ENCODE data around the gene CENPB. TPM values are rescaled to one million over a fixed set of nuclear protein-coding genes. Genes with fewer than 3 reads are reported as not detected.

CENPB gene
- total RNA-seq, 4 donors from 2014 or later = 72.8 to 109 (median 100) TPM

- no peaks in the 10 kb centered on the region for H3K9me3 ChIP-seq
- WGBS, 2 donors = 1 to 2% methylated on average over 18 to 20 of the region's 21 CpGs
- H3K27ac ChIP-seq = peak overlapping the region; percentile 73 to 91 (median 84)
- DNase-seq (ENCODE audit: low spot score in 2 of 2) = no peak
- peak overlapping the region; percentile 67 to 83 (median 70) for H3K4me3 ChIP-seq
- no peaks in the 10 kb centered on the region for H3K36me3 ChIP-seq
- peaks cover 0 to 51% (median 23%) of the 10 kb centered on the region in 4 donors for H3K4me1 ChIP-seq
- TF ChIP-seq POLR2A (IDR thresholded peaks at IDR 0.05) (no peak), CTCF (IDR thresholded peaks at IDR 0.05) (no peak), EP300 (IDR thresholded peaks at IDR 0.05) (no peak)
- no peaks in the 10 kb centered on the region for H3K27me3 ChIP-seq
Measured at GRCh38 chr20:3767110-3767426, 19.5 kb downstream of the CENPB start.

- Histone ChIP-seq H3K27ac (peak overlapping the region; percentile 73 to 91 (median 84)), H3K36me3 (no peaks in the 10 kb centered on the region), H3K9me3 (no peaks in the 10 kb centered on the region), H3K27me3 (no peaks in the 10 kb centered on the region), H3K4me3 (peak overlapping the region; percentile 67 to 83 (median 70)), H3K4me1 (peaks cover 0 to 51% (median 23%) of the 10 kb centered on the region in 4 donors)
- TF ChIP-seq CTCF (IDR thresholded peaks at IDR 0.05) = no peak
- TF ChIP-seq EP300 (IDR thresholded peaks at IDR 0.05) = no peak
- no peak for TF ChIP-seq POLR2A (IDR thresholded peaks at IDR 0.05)
- no peak for DNase-seq (ENCODE audit: low spot score in 2 of 2)
- WGBS, 2 donors = 17 to 21% methylated on average over 9 of the region's 9 CpGs
Measured at GRCh38 chr20:3766422-3767109, 20.0 kb downstream of the CENPB start.

GRCh38 chr20:3765171-3765882 is 21.2 kb downstream of the CENPB start:
- no peaks in the 10 kb centered on the region for H3K27me3 ChIP-seq
- no peak for TF ChIP-seq POLR2A (IDR thresholded peaks at IDR 0.05)
- no peak for DNase-seq (ENCODE audit: low spot score in 2 of 2)
- WGBS, 2 donors = 53 to 54% methylated on average over 2 to 3 of the region's 3 CpGs
- H3K36me3 ChIP-seq = no peaks in the 10 kb centered on the region
- H3K9me3 ChIP-seq = no peaks in the 10 kb centered on the region
- H3K4me3 ChIP-seq = no peak overlapping the region
- peaks cover 0 to 53% (median 23%) of the 10 kb centered on the region in 4 donors for H3K4me1 ChIP-seq
- H3K27ac ChIP-seq = peak overlapping the region in 2 of 4 donors; percentile 14 to 91

GRCh38 chr20:3764659-3765058 is 21.9 kb downstream of the CENPB start:
- DNase-seq (ENCODE audit: low spot score in 2 of 2) = no peak
- no peak overlapping the region for H3K4me3 ChIP-seq
- no peaks in the 10 kb centered on the region for H3K9me3 ChIP-seq
- H3K27ac ChIP-seq = peak overlapping the region in 2 of 4 donors; percentile 14 to 91
- no peaks in the 10 kb centered on the region for H3K36me3 ChIP-seq
- peaks cover 0 to 58% (median 24%) of the 10 kb centered on the region in 4 donors for H3K4me1 ChIP-seq
- TF ChIP-seq EP300 (IDR thresholded peaks at IDR 0.05) (no peak), CTCF (IDR thresholded peaks at IDR 0.05) (no peak), POLR2A (IDR thresholded peaks at IDR 0.05) (no peak)
- WGBS, 2 donors = 81 to 86% methylated on average over 3 of the region's 3 CpGs
- no peaks in the 10 kb centered on the region for H3K27me3 ChIP-seq

GRCh38 chr20:3763671-3764601 is 22.6 kb downstream of the CENPB start:
- H3K4me1 ChIP-seq = peaks cover 0 to 59% (median 26%) of the 10 kb centered on the region in 4 donors
- H3K27ac ChIP-seq = no peak overlapping the region
- no peak overlapping the region for H3K4me3 ChIP-seq
- H3K27me3 ChIP-seq = no peaks in the 10 kb centered on the region
- no peaks in the 10 kb centered on the region for H3K36me3 ChIP-seq
- TF ChIP-seq POLR2A (IDR thresholded peaks at IDR 0.05) (no peak), CTCF (IDR thresholded peaks at IDR 0.05) (no peak), EP300 (IDR thresholded peaks at IDR 0.05) (no peak)
- 87 to 91% methylated on average over 8 of the region's 8 CpGs for WGBS, 2 donors
- no peak for DNase-seq (ENCODE audit: low spot score in 2 of 2)
- H3K9me3 ChIP-seq = no peaks in the 10 kb centered on the region
